ENCODE measurements around the gene CLCN7. TPM values are rescaled to one million over a fixed set of nuclear protein-coding genes. Genes with fewer than 3 reads are reported as not detected.
A peak's percentile ranks its signal among the peaks of the same experiment; 100 is the strongest.

CLCN7 gene
- total and polyA plus RNA-seq, 2 of the 8 experiments (the other 6 are each of a cell fraction or from before 2014, with no cell fraction given): 38.6 to 81.5 TPM

DNA sequence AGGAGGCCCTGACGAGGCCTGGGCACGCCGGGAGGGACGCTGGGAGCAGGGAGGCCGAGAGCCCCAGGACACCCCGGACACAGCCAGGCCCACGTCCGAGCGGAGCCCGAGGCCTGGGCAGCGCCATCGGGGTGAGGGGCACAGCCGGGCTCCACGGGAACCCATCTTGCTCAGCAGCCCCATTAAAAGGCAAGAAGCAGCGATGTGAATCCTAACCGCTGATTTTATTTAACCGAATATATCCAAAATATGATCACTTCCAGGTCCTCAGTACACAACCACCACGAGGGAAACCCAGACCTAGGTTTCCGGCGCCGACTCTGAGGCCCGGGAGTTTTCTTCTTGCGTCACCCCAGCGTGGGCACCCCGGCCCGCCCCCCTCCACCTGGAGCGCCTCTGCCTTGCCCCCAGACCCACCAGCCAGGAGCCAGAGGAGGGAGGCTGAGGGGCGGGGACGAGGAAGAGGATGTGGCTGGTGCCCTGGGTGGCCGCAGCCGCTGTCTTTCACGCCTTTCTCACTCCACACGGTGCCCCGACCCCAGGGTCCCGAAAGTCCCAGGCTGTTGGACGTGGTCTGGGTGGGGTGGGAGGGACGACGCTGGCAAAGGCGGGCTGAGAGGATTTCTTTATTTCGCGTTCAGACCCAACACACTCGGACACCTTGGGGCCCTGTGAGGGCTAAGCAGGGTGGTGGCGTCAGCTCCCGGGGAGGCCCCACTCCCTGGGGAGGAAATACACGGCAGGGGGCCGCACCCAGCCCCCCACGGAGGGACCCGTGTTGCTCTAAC lies 29.9 kb downstream of the CLCN7 start:
- no peak overlapping the region for H2AFZ ChIP-seq (ENCODE audit: low read length)
- H2BK15ac ChIP-seq (ENCODE audit: low read length): no peak overlapping the region
- H4K5ac ChIP-seq (ENCODE audit: insufficient read length, low read depth, low read length): no peak overlapping the region
- H2BK5ac ChIP-seq (ENCODE audit: low read depth, low read length): no peak overlapping the region
- H3K56ac ChIP-seq (replicated peaks; ENCODE audit: insufficient read length, low read depth, low read length): no peak overlapping the region
- CTCF ChIA-PET (ENCODE audit: partially characterized antibody): interaction anchor here (1.4 to 3.9 kb wide), 5 partner anchors 11 to 80 kb away, joined by 3 to 20 read pairs (median 5); no protein-coding TSS in a partner anchor
- FAIRE-seq: no peak
- no peaks in the 10 kb centered on the region for H3K27me3 ChIP-seq (replicated peaks in 1 of 4; ENCODE audit: control insufficient read depth in 3 of 4, extremely low read depth in 1 of 4, insufficient read depth in 3 of 4, low read length in 3 of 4)
- no peaks in the 10 kb centered on the region for H3K23me2 ChIP-seq (ENCODE audit: low read depth, low read length)
- no peaks in the 10 kb centered on the region for H3K4me1 ChIP-seq (replicated peaks in 1 of 4; ENCODE audit: control insufficient read depth in 3 of 4, insufficient read depth in 4 of 4, low read length in 3 of 4)
- no peak for DNase-seq (ENCODE audit: low read depth in 1 of 2, low spot score in 2 of 2)
- no peaks in the 10 kb centered on the region for H3K9me3 ChIP-seq (ENCODE audit: insufficient read depth in 2 of 2, low read depth in 1 of 2, low read length in 1 of 2)
- no peak overlapping the region for H2BK120ac ChIP-seq (replicated peaks; ENCODE audit: low read depth, low read length)
- H3K4me3 ChIP-seq (ENCODE audit: extremely low read depth in 1 of 4, insufficient read depth in 2 of 4, low read depth in 3 of 4, low read length in 4 of 4): no peak overlapping the region
- H2AK5ac ChIP-seq (ENCODE audit: low read depth, low read length): no peak overlapping the region
- H2BK20ac ChIP-seq (ENCODE audit: low read length): no peak overlapping the region
- no peak overlapping the region for H2BK12ac ChIP-seq (ENCODE audit: low read depth, low read length)
- H3K23ac ChIP-seq (ENCODE audit: insufficient read length): no peak overlapping the region
- H3K18ac ChIP-seq (ENCODE audit: extremely low read depth, low read length): no peak overlapping the region
- no peak overlapping the region for H4K91ac ChIP-seq (replicated peaks; ENCODE audit: insufficient read length, low read length)
- no peak overlapping the region for H3K14ac ChIP-seq (ENCODE audit: insufficient read length)
- no peak overlapping the region for H3K4ac ChIP-seq (replicated peaks; ENCODE audit: insufficient read length, low read depth, low read length)
- no peaks in the 10 kb centered on the region for H3K79me2 ChIP-seq (ENCODE audit: control insufficient read depth in 1 of 2, insufficient read depth in 2 of 2, low read length in 2 of 2)
- peak overlapping the region; percentile 92; the same call in 1 of the 2 replicates for H4K8ac ChIP-seq (ENCODE audit: extremely low read depth, insufficient read depth, low read length)
- TF ChIP-seq RXRA (IDR thresholded peaks at IDR 0.05; ENCODE audit: insufficient read depth, low read depth, low read length): no peak
- no peak for TF ChIP-seq EGR1 (IDR thresholded peaks at IDR 0.05; ENCODE audit: borderline replicate concordance, low read depth, low read length)
- TF ChIP-seq, protein P1, sequence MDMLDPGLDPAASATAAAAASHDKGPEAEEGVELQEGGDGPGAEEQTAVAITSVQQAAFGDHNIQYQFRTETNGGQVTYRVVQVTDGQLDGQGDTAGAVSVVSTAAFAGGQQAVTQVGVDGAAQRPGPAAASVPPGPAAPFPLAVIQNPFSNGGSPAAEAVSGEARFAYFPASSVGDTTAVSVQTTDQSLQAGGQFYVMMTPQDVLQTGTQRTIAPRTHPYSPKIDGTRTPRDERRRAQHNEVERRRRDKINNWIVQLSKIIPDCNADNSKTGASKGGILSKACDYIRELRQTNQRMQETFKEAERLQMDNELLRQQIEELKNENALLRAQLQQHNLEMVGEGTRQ (IDR thresholded peaks at IDR 0.05; ENCODE audit: low read length): no peak
- no peak for TF ChIP-seq NRF1 (IDR thresholded peaks at IDR 0.05; ENCODE audit: low read depth, low read length)
- TF ChIP-seq SP4 (IDR thresholded peaks at IDR 0.05; ENCODE audit: low read length): no peak
- TF ChIP-seq GTF2F1 (IDR thresholded peaks at IDR 0.05; ENCODE audit: borderline replicate concordance, low read depth, low read length): no peak
- no peak for TF ChIP-seq SUZ12 (IDR thresholded peaks at IDR 0.05; ENCODE audit: low read length)
- peaks cover 0 to 7% of the 10 kb centered on the region in 2 experiments for H4K20me1 ChIP-seq (replicated peaks in 1 of 2; ENCODE audit: control insufficient read depth in 1 of 2, insufficient read depth in 2 of 2, low read length in 2 of 2)
- H3K79me1 ChIP-seq (ENCODE audit: low read depth, low read length): no peaks in the 10 kb centered on the region
- H3K36me3 ChIP-seq (ENCODE audit: control insufficient read depth in 2 of 4, insufficient read depth in 4 of 4, low read length in 3 of 4): peaks cover 0 to 21% (median 3%) of the 10 kb centered on the region in 4 experiments; a peak in 3 of 8 replicates
- no peak overlapping the region for H3K9ac ChIP-seq (replicated peaks in 1 of 4; ENCODE audit: extremely low read depth in 1 of 4, low read depth in 3 of 4, low read length in 3 of 4)
- no peak overlapping the region for H3K27ac ChIP-seq (ENCODE audit: low read depth, low read length)
- POLR2A ChIA-PET (ENCODE audit: partially characterized antibody): interaction anchor here (1.2 to 2.0 kb wide), 6 partner anchors 8 to 69 kb away, joined by 3 to 6 read pairs (median 4); partner anchors contain the start of genes PERCC1 and TELO2
- H3K4me2 ChIP-seq (ENCODE audit: insufficient read depth in 1 of 2, low read depth in 2 of 2, low read length in 2 of 2): no peak overlapping the region
- whole genome bisulfite sequencing, 2 experiments (ENCODE audit: extremely low coverage in 1 of 2, insufficient coverage in 1 of 2, insufficient read length in 1 of 2, insufficient replicate concordance in 2 of 2, low coverage in 1 of 2, low lambda C conversion rate in 2 of 2, missing lambda C conversion rate in 1 of 2): 88% methylated on average over 34 of the region's 48 CpGs; no CpG with 5 or more reads in 1 of the 2 experiments
